ENCODE data around the gene CMKLR1. TPM values are rescaled to one million over a fixed set of nuclear protein-coding genes. Genes with fewer than 3 reads are reported as not detected.
A peak's percentile ranks its signal among the peaks of the same experiment; 100 is the strongest.

The CMKLR1 gene
- total RNA-seq, 1 experiment from 2014 or later = 0.15 TPM

- intact Hi-C loops (cut with micrococcal nuclease) = no loop called here
- RAD21 ChIA-PET (ENCODE audit: low non-redundant PET in 1 of 2, low total read pairs in 2 of 2, uncharacterized antibody in 2 of 2, unreplicated experiment in 2 of 2) = no interaction called here
- POLR2A ChIA-PET = no interaction called here
These were observed 37.1 kb downstream of the CMKLR1 start for GRCh38 chr12:108302016-108302402.

GRCh38 chr12:108301346-108301745, 37.8 kb downstream of the CMKLR1 start:
- H3K27ac ChIP-seq (ENCODE audit: low read depth, low read length) = no peak overlapping the region
- ChIA-PET RAD21 (ENCODE audit: low non-redundant PET in 1 of 2, low total read pairs in 2 of 2, uncharacterized antibody in 2 of 2, unreplicated experiment in 2 of 2) (no interaction called here), CTCF (no interaction called here), POLR2A (no interaction called here)
- no peaks in the 10 kb centered on the region for H3K9me2 ChIP-seq (ENCODE audit: insufficient read depth)
- H3K9ac ChIP-seq (ENCODE audit: low read length) = no peak overlapping the region
- H3K4me2 ChIP-seq (ENCODE audit: low read length) = no peak overlapping the region
- H3K4me3 ChIP-seq (replicated peaks in 1 of 2; ENCODE audit: low read depth in 1 of 2, low read length in 2 of 2) = no peak overlapping the region
- ATAC-seq (no peak), DNase-seq (ENCODE audit: low read depth, low spot score) (no peak)
- no peak overlapping the region for H2AFZ ChIP-seq (ENCODE audit: low read depth, low read length, poor library complexity, severe bottlenecking)
- no peaks in the 10 kb centered on the region for H3K79me2 ChIP-seq (ENCODE audit: insufficient read depth, low read length)
- intact Hi-C loops (cut with micrococcal nuclease) = no loop called here
- no peaks in the 10 kb centered on the region for H3K9me3 ChIP-seq (ENCODE audit: control insufficient read depth in 1 of 2, insufficient read depth in 1 of 2, low read depth in 1 of 2, low read length in 2 of 2)
- no TSS peak for BruUV-seq (replicated peaks)
- H3K36me3 ChIP-seq (ENCODE audit: control insufficient read depth in 1 of 2, insufficient read depth in 2 of 2, low read length in 2 of 2) = no peaks in the 10 kb centered on the region
- 0 out of 2 replicates have a peak, but pooled peaks cover 1% of the 10 kb centered on the region for H3K27me3 ChIP-seq (ENCODE audit: insufficient read depth, low read length)
- no peaks in the 10 kb centered on the region for H4K20me1 ChIP-seq (ENCODE audit: insufficient read depth)
- H3K4me1 ChIP-seq (ENCODE audit: control insufficient read depth in 1 of 2, insufficient read depth in 2 of 2, low read length in 2 of 2) = peaks cover 12 to 33% of the 10 kb centered on the region in 2 experiments
- TF ChIP-seq ZBTB33 (IDR thresholded peaks at IDR 0.05; ENCODE audit: extremely low read depth, insufficient replicate concordance, low read length) (no peak), CTCF (IDR thresholded peaks at IDR 0.05 in 2 of 3, conservative IDR thresholded peaks at IDR 0.05 in 1 of 3; ENCODE audit: borderline replicate concordance in 1 of 3, insufficient read depth in 1 of 3, low read depth in 2 of 3, low read length in 2 of 3) (no peak), FOSL1 (IDR thresholded peaks at IDR 0.05; ENCODE audit: low read depth) (no peak), SRF (IDR thresholded peaks at IDR 0.05; ENCODE audit: low read depth) (no peak), EZH2 (IDR thresholded peaks at IDR 0.05) (no peak), EZH2phosphoT487 (IDR thresholded peaks at IDR 0.05; ENCODE audit: borderline replicate concordance) (no peak), ZNF274 (IDR thresholded peaks at IDR 0.05; ENCODE audit: low read depth, low read length) (no peak), YY1 (IDR thresholded peaks at IDR 0.05; ENCODE audit: extremely low read depth, insufficient replicate concordance, low read depth, low read length) (no peak), REST (IDR thresholded peaks at IDR 0.05; ENCODE audit: low read depth) (no peak), MAX (IDR thresholded peaks at IDR 0.05) (no peak), CBX3 (IDR thresholded peaks at IDR 0.05; ENCODE audit: low read depth) (no peak)

More at GRCh38 chr12:108302016-108302402, 37.1 kb downstream of the CMKLR1 start:
- Histone ChIP-seq H3K9ac (ENCODE audit: low read length) (no peak overlapping the region), H3K4me2 (ENCODE audit: low read length) (peak overlapping the region; percentile 61), H3K27ac (ENCODE audit: low read depth, low read length) (no peak overlapping the region), H3K27me3 (ENCODE audit: insufficient read depth, low read length) (no peaks in the 10 kb centered on the region), H4K20me1 (ENCODE audit: insufficient read depth) (no peaks in the 10 kb centered on the region), H2AFZ (ENCODE audit: low read depth, low read length, poor library complexity, severe bottlenecking) (no peak overlapping the region), H3K9me3 (ENCODE audit: control insufficient read depth in 1 of 2, insufficient read depth in 1 of 2, low read depth in 1 of 2, low read length in 2 of 2) (no peaks in the 10 kb centered on the region), H3K4me3 (replicated peaks in 1 of 2; ENCODE audit: low read depth in 1 of 2, low read length in 2 of 2) (peak overlapping the region in 1 of 2 experiments; percentile 20; a peak in 1 of 4 replicates), H3K9me2 (ENCODE audit: insufficient read depth) (no peaks in the 10 kb centered on the region), H3K36me3 (ENCODE audit: control insufficient read depth in 1 of 2, insufficient read depth in 2 of 2, low read length in 2 of 2) (no peaks in the 10 kb centered on the region), H3K4me1 (ENCODE audit: control insufficient read depth in 1 of 2, insufficient read depth in 2 of 2, low read length in 2 of 2) (peaks cover 12 to 35% of the 10 kb centered on the region in 2 experiments), H3K79me2 (ENCODE audit: insufficient read depth, low read length) (no peaks in the 10 kb centered on the region)
- no peak for TF ChIP-seq EGR1 (IDR thresholded peaks at IDR 0.05; ENCODE audit: low read depth)
- DNase-seq (ENCODE audit: low read depth, low spot score) (no peak), ATAC-seq (peak; percentile 33)
- BruUV-seq (replicated peaks) = no TSS peak
- CTCF ChIA-PET = no interaction called here
